Measurements from ENCODE around the gene FAM76A. TPM values are rescaled to one million over a fixed set of nuclear protein-coding genes. Genes with fewer than 3 reads are reported as not detected.
"Not testable (repeated sequence)": the region's sequence is repeated elsewhere in the genome, so short reads cannot be mapped to it uniquely, and the experiment has no call there.

The FAM76A gene
- total and polyA plus RNA-seq, 10 donors = 4.0 to 18.2 (median 13.4) TPM

GRCh38 chr1:27689423-27690173 is 36.2 kb upstream of the FAM76A start:
- Histone ChIP-seq H3K9me3 (peaks cover 0 to 8% (median 0%) of the 10 kb centered on the region in 8 donors), H3K4me1 (peaks cover 0 to 8% (median 0%) of the 10 kb centered on the region in 6 donors), H3K4me3 (no peak overlapping the region), H3K27ac (peak overlapping the region in 5 of 8 donors; percentile 4 to 30 (median 18)), H3K36me3 (no peaks in the 10 kb centered on the region), H3K27me3 (replicated peaks in 1 of 7) (no peaks in the 10 kb centered on the region)
- 41 to 66% (median 59%) methylated on average over 4 of the region's 4 CpGs for WGBS, 5 donors
- DNase-seq = no peak
- intact Hi-C loops (cut with DNase I; ENCODE audit: low total_unique reads) = no loop called here
- TF ChIP-seq POLR2A (IDR thresholded peaks at IDR 0.05) (no peak), CTCF (IDR thresholded peaks at IDR 0.05 in 8 of 11, conservative IDR thresholded peaks at IDR 0.05 in 3 of 11) (no peak), POLR2AphosphoS5 (IDR thresholded peaks at IDR 0.05) (no peak)

GRCh38 chr1:27690183-27690582 is 35.6 kb upstream of the FAM76A start:
- 51 to 67% (median 62%) methylated on average over 2 of the region's 2 CpGs for WGBS, 5 donors
- DNase-seq = no peak
- intact Hi-C loops (cut with DNase I; ENCODE audit: low total_unique reads) = no loop called here
- Histone ChIP-seq H3K27ac (peak overlapping the region in 4 of 8 donors; percentile 6 to 30 (median 21)), H3K27me3 (replicated peaks in 1 of 7) (no peaks in the 10 kb centered on the region), H3K4me1 (peaks cover 0 to 8% (median 0%) of the 10 kb centered on the region in 6 donors), H3K9me3 (peaks cover 0 to 8% (median 0%) of the 10 kb centered on the region in 8 donors), H3K4me3 (no peak overlapping the region), H3K36me3 (no peaks in the 10 kb centered on the region)
- TF ChIP-seq CTCF (IDR thresholded peaks at IDR 0.05 in 8 of 11, conservative IDR thresholded peaks at IDR 0.05 in 3 of 11) (no peak), POLR2A (IDR thresholded peaks at IDR 0.05) (no peak), POLR2AphosphoS5 (IDR thresholded peaks at IDR 0.05) (no peak)

GRCh38 chr1:27696835-27697234 is 28.9 kb upstream of the FAM76A start:
- H3K27ac ChIP-seq; H3K36me3 ChIP-seq; H3K27me3 ChIP-seq (replicated peaks in 1 of 7); H3K4me1 ChIP-seq; DNase-seq; intact Hi-C loops (cut with DNase I; ENCODE audit: low total_unique reads); H3K9me3 ChIP-seq; H3K4me3 ChIP-seq: not testable (repeated sequence)
- 79 to 85% (median 81%) methylated on average over 9 of the region's 9 CpGs for WGBS, 5 donors

GRCh38 chr1:27704958-27705357 is 20.8 kb upstream of the FAM76A start:
- Histone ChIP-seq H3K4me1 (no peaks in the 10 kb centered on the region), H3K36me3 (no peaks in the 10 kb centered on the region), H3K9me3 (peaks cover 0 to 19% (median 10%) of the 10 kb centered on the region in 8 donors), H3K27ac (no peak overlapping the region), H3K27me3 (replicated peaks in 1 of 7) (peaks cover 0 to 5% (median 0%) of the 10 kb centered on the region in 7 donors), H3K4me3 (no peak overlapping the region)
- intact Hi-C loops (cut with DNase I; ENCODE audit: low total_unique reads) = no loop called here
- no peak for TF ChIP-seq CTCF (IDR thresholded peaks at IDR 0.05 in 8 of 11, conservative IDR thresholded peaks at IDR 0.05 in 3 of 11)
- no peak for TF ChIP-seq POLR2A (IDR thresholded peaks at IDR 0.05)
- no peak for TF ChIP-seq POLR2AphosphoS5 (IDR thresholded peaks at IDR 0.05)
- no peak for DNase-seq
- 84 to 93% (median 85%) methylated on average over 4 of the region's 4 CpGs for WGBS, 5 donors

Measured in spleen (tissue), 11 donors.